ENCODE measurements around the gene ZNF385B.

DNA sequence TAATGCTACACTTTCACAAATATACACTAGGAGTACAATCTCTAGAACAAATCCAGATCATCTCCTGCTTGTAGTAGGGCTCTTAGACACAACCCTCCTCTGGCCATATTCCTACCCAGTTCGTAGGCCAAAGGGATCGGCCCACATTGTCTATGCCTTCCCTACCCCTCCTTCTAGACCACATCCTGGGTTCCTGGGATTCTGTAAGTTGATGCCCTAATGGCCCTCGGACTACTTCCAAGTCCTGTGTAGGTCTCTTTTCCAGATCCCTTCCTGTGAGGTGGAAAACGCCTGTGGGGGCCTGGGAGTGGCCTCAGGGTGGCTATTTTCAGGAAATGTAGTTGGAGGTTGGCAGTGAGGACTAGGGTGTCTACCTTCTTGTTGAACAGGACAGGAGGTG, 289.7 kb downstream of the ZNF385B start:
- TF ChIP-seq SIN3A (IDR thresholded peaks at IDR 0.05; ENCODE audit: borderline replicate concordance, insufficient read depth, low read length) (no peak), TAF1 (IDR thresholded peaks at IDR 0.05; ENCODE audit: borderline replicate concordance, insufficient read depth, low read length) (no peak), REST (IDR thresholded peaks at IDR 0.05; ENCODE audit: insufficient read depth in 1 of 2, low read depth in 2 of 2, low read length in 2 of 2) (no peak)
